GM19438 (cell line): ENCODE results near the gene DNAH2.

Experiments
- ATAC-seq: cut with Tn5 transposase; IDR thresholded peaks from one replicate; pipeline ENCODE4 v1.9.1; 2021; ENCODE audit warnings: low read depth; ENCODE audit not compliant: unreplicated experiment

Gene DNAH2

GRCh38 chr17:7703584-7704479 lies 13.7 kb upstream of the DNAH2 start:
- ATAC-seq, result no peak

- no peak for ATAC-seq
Observed at GRCh38 chr17:7704601-7705268, 12.8 kb upstream of the DNAH2 start, which contains the start of gene EFNB3. Gene EFNB3 (plus strand): TSS chr17:7705202. CDS start chr17:7705599, 397 bp downstream.

GRCh38 chr17:7705269-7706255 lies 12.0 kb upstream of the DNAH2 start:
- ATAC-seq, result no peak

GRCh38 chr17:7706631-7707354 lies 10.8 kb upstream of the DNAH2 start:
- ATAC-seq, result no peak

GRCh38 chr17:7707446-7707845 lies 10.1 kb upstream of the DNAH2 start:
- no peak for ATAC-seq

- no peak for ATAC-seq
Observed at GRCh38 chr17:7707858-7708750, 9.4 kb upstream of the DNAH2 start.

GRCh38 chr17:7709031-7709430 lies 8.5 kb upstream of the DNAH2 start:
- no peak for ATAC-seq

- ATAC-seq, result no peak
Observed at GRCh38 chr17:7710301-7710700, 7.2 kb upstream of the DNAH2 start.

- no peak for ATAC-seq
Observed at GRCh38 chr17:7711051-7711755, 6.3 kb upstream of the DNAH2 start.

- no peak for ATAC-seq
Observed at GRCh38 chr17:7712111-7712771, 5.3 kb upstream of the DNAH2 start.

GRCh38 chr17:7713782-7714181 lies 3.8 kb upstream of the DNAH2 start:
- ATAC-seq, result no peak

- ATAC-seq, result no peak
Observed at GRCh38 chr17:7714721-7715594, 2.6 kb upstream of the DNAH2 start.

GRCh38 chr17:7715936-7716886 lies 1.3 kb upstream of the DNAH2 start:
- ATAC-seq, result no peak

GRCh38 chr17:7717756-7718350 lies 309 bp downstream of the DNAH2 start:
- ATAC-seq, result no peak

GRCh38 chr17:7719661-7720060 lies 2.1 kb downstream of the DNAH2 start:
- ATAC-seq, result no peak
